ENCODE results near the gene CLIC5.

DNA sequence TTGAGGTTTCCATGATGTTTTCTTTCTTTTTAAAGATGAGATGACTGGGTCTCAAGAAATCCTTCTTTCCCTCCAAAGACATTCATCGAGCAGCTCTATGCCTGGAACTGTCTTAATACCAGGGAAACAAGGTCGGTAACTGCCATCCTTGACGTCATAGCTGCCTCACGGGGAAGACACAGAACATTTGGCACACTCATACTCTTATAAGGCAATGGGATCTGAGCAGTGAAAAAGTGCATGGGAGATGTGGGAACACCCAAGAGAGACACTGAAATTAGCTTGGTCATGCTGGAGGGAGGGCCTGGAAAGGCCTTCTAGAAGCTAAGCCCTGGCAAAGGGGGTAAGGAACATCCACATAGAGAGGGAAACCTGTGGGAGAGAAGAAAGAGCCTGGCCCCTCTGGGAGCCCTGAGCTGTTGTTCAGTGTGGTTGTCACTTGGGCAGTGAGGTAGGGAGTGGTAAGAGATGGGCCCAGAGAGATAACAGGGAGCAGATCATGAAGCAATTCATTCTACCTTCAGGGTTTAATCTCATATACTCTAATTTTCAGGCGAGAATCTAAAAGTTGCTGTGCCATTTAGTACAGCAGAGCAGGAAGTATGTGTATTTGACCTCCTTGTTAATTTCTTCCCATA lies 30.8 kb downstream of the CLIC5 start:
- no peak for TF ChIP-seq POLR2A (IDR thresholded peaks at IDR 0.05)
- TF ChIP-seq, protein P1, sequence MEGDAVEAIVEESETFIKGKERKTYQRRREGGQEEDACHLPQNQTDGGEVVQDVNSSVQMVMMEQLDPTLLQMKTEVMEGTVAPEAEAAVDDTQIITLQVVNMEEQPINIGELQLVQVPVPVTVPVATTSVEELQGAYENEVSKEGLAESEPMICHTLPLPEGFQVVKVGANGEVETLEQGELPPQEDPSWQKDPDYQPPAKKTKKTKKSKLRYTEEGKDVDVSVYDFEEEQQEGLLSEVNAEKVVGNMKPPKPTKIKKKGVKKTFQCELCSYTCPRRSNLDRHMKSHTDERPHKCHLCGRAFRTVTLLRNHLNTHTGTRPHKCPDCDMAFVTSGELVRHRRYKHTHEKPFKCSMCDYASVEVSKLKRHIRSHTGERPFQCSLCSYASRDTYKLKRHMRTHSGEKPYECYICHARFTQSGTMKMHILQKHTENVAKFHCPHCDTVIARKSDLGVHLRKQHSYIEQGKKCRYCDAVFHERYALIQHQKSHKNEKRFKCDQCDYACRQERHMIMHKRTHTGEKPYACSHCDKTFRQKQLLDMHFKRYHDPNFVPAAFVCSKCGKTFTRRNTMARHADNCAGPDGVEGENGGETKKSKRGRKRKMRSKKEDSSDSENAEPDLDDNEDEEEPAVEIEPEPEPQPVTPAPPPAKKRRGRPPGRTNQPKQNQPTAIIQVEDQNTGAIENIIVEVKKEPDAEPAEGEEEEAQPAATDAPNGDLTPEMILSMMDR (IDR thresholded peaks at IDR 0.05 in 4 of 5, conservative IDR thresholded peaks at IDR 0.05 in 1 of 5) = no peak
